IMR-90 (cell line): ENCODE data around the gene LDHA. TPM values are rescaled to one million over a fixed set of nuclear protein-coding genes. Genes with fewer than 3 reads are reported as not detected.

Source experiments
- ATAC-seq: fragments of 200-7000 bp; cut with Tn5 transposase; 2 replicates; pipeline ENCODE4 v1.9.1; 2020; ENCODE audit warnings: low read depth, mild to moderate bottlenecking, moderate library complexity
- BruUV-seq: library from RNA; stranded (reverse); fragments of 400-500 nt; replicated peaks from 2 replicates; lab custom pipeline; 2021; lab: Mats Ljungman, UMichigan
- CTCF ChIA-PET: fragments of 300-600 bp; formaldehyde crosslinking; extraction: SDS; loops from one replicate; lab custom pipeline; 2021; ENCODE audit warnings: antibody characterized with exemption; lab: Yijun Ruan, JAX
- POLR2A ChIA-PET: fragments of 300-600 bp; sonication (Branson Sonifier 250); formaldehyde crosslinking; loops from one replicate; lab custom pipeline; 2022; ENCODE audit warnings: antibody characterized with exemption; ENCODE audit not compliant: unreplicated experiment; lab: Charles Lee
- DNase-seq: peaks from one replicate; pipeline ENCODE4 v3.0.0; 2013
- H2AFZ ChIP-seq: replicated peaks from 2 replicates; pipeline ENCODE3; 2013; ENCODE audit warnings: low read length, mild to moderate bottlenecking; ENCODE audit not compliant: poor library complexity
- H2AK5ac ChIP-seq: 2 replicates; pipeline ENCODE4 v1.6.1; 2013; ENCODE audit warnings: low read depth, low read length, inconsistent platforms
- H2AK9ac ChIP-seq: replicated peaks from 2 replicates; pipeline ENCODE3; 2013; ENCODE audit warnings: mild to moderate bottlenecking, low read depth, low read length, moderate library complexity; ENCODE audit not compliant: poor library complexity
- H2BK120ac ChIP-seq: 2 replicates; pipeline ENCODE4 v1.6.1; 2013; ENCODE audit warnings: low read depth, low read length, inconsistent platforms
- H2BK15ac ChIP-seq: 3 replicates; pipeline ENCODE4 v1.6.1; 2013; ENCODE audit warnings: low read depth, low read length, inconsistent platforms
- H2BK20ac ChIP-seq: 2 replicates; pipeline ENCODE4 v1.6.1; 2013; ENCODE audit warnings: low read depth, mild to moderate bottlenecking, inconsistent platforms, low read length, moderate library complexity
- H2BK5ac ChIP-seq: 2 replicates; pipeline ENCODE4 v1.6.1; 2013; ENCODE audit warnings: mild to moderate bottlenecking, low read depth, low read length, inconsistent platforms; ENCODE audit not compliant: poor library complexity, severe bottlenecking
- H3K14ac ChIP-seq: replicated peaks from 2 replicates; pipeline ENCODE4 v1.6.1; 2013; ENCODE audit warnings: low read depth, low read length, inconsistent platforms
- H3K18ac ChIP-seq: 2 replicates; pipeline ENCODE4 v1.6.1; 2013; ENCODE audit warnings: low read depth, low read length, control low read depth
- H3K23ac ChIP-seq: 2 replicates; pipeline ENCODE4 v1.6.1; 2013; ENCODE audit warnings: low read depth, low read length, inconsistent platforms
- H3K27ac ChIP-seq: 2 replicates; pipeline ENCODE4 v1.5.1; 2013; ENCODE audit warnings: mild to moderate bottlenecking, control low read depth, low read length; ENCODE audit not compliant: insufficient read depth
- H3K27me3 ChIP-seq: 2 replicates; pipeline ENCODE4 v1.6.1; 2013; ENCODE audit warnings: low read length; ENCODE audit not compliant: control insufficient read depth, insufficient read depth
- H3K36me3 ChIP-seq: 2 replicates; pipeline ENCODE4 v1.6.1; 2013; ENCODE audit warnings: low read length, mixed read lengths; ENCODE audit not compliant: control insufficient read depth, insufficient read depth
- H3K4ac ChIP-seq: 2 replicates; pipeline ENCODE4 v1.6.1; 2013; ENCODE audit warnings: low read depth, low read length, inconsistent platforms
- H3K4me1 ChIP-seq: 2 replicates; pipeline ENCODE4 v1.6.1; 2013; ENCODE audit warnings: low read length, mixed read lengths; ENCODE audit not compliant: control insufficient read depth, insufficient read depth
- H3K4me2 ChIP-seq: 2 replicates; pipeline ENCODE4 v1.6.1; 2013; ENCODE audit warnings: low read depth, mild to moderate bottlenecking, control low read depth, low read length, moderate library complexity
- H3K4me3 ChIP-seq: 2 replicates; pipeline ENCODE4 v1.5.1; 2013; ENCODE audit warnings: low read depth, mild to moderate bottlenecking, control low read depth, low read length, moderate library complexity; ENCODE audit not compliant: insufficient read depth
- H3K56ac ChIP-seq: 2 replicates; pipeline ENCODE4 v1.6.1; 2013; ENCODE audit warnings: low read length, inconsistent platforms; ENCODE audit not compliant: insufficient read depth; ENCODE audit errors: extremely low read depth
- H3K79me1 ChIP-seq, 2 experiments: 2 replicates each; pipeline ENCODE4 v1.6.1; 2013; ENCODE audit warnings: low read length in 2 of 2, inconsistent platforms in 1 of 2, low read depth in 1 of 2
- H3K9ac ChIP-seq: 2 replicates; pipeline ENCODE4 v1.6.1; 2013; ENCODE audit warnings: low read depth, low read length, control low read depth
- H3K9me1 ChIP-seq: 2 replicates; pipeline ENCODE4 v1.6.1; 2013; ENCODE audit warnings: low read length, inconsistent platforms; ENCODE audit not compliant: insufficient read depth
- H3K9me3 ChIP-seq: 2 replicates; pipeline ENCODE4 v1.6.1; 2013; ENCODE audit warnings: low read length; ENCODE audit not compliant: control insufficient read depth, insufficient read depth
- H4K20me1 ChIP-seq: 2 replicates; pipeline ENCODE4 v1.6.1; 2013; ENCODE audit warnings: low read length, inconsistent platforms; ENCODE audit not compliant: insufficient read depth
- H4K5ac ChIP-seq: 2 replicates; pipeline ENCODE4 v1.6.1; 2013; ENCODE audit warnings: mild to moderate bottlenecking, low read depth, low read length, control low read depth
- H4K8ac ChIP-seq, 2 experiments: 2 replicates each; pipeline ENCODE4 v1.6.1; 2013; ENCODE audit warnings: low read depth in 2 of 2, low read length in 2 of 2, control low read depth in 1 of 2, inconsistent platforms in 1 of 2
- H4K91ac ChIP-seq: 2 replicates; pipeline ENCODE4 v1.6.1; 2013; ENCODE audit warnings: low read depth, low read length, inconsistent platforms; ENCODE audit not compliant: insufficient read depth
- BHLHE40 ChIP-seq: fragments of 150-350 bp; IDR thresholded peaks from 2 replicates; pipeline ENCODE4 v1.6.1; 2016; ENCODE audit warnings: mild to moderate bottlenecking, low read depth, low read length
- FOS ChIP-seq: fragments of 150-350 bp; IDR thresholded peaks from 2 replicates; pipeline ENCODE4 v1.6.1; 2016; ENCODE audit warnings: low read depth, low read length
- NFE2L2 ChIP-seq: fragments of 150-350 bp; IDR thresholded peaks from 2 replicates; pipeline ENCODE4 v1.6.1; 2016; ENCODE audit warnings: low read depth, mild to moderate bottlenecking, low read length
- RFX5 ChIP-seq: IDR thresholded peaks from 2 replicates; pipeline ENCODE4 v1.8.0; 2012; ENCODE audit warnings: low read depth, mild to moderate bottlenecking, low read length, moderate library complexity
- SMC3 ChIP-seq: fragments of 150-350 bp; IDR thresholded peaks from 2 replicates; pipeline ENCODE4 v1.6.1; 2016; ENCODE audit warnings: low read depth, mild to moderate bottlenecking, antibody characterized with exemption, low read length, moderate library complexity
- WGBS, 2 experiments: methylation state at CpG; one replicate each; pipeline versions ENCODE4 v1.1.5 to v1.1.7; 2013; ENCODE audit warnings: missing lambda C conversion rate in 2 of 2; ENCODE audit not compliant: insufficient read length in 1 of 2; ENCODE audit errors: extremely low coverage in 2 of 2; 5-methylcytosine and 5-hydroxymethylcytosine counted together
- dilution Hi-C: fragments of 300-500 bp; cut with HindIII; formaldehyde crosslinking; loops from one replicate; pipeline ENCODE4 v1.14.3; 2018; ENCODE audit warnings: low sequenced_read_pairs; ENCODE audit not compliant: unreplicated experiment
- in situ Hi-C: fragments of 300-500 bp; cut with MboI; formaldehyde crosslinking; loops from 3 replicates; pipeline ENCODE4 v1.14.3; 2019; ENCODE audit warnings: low sequenced_read_pairs, inconsistent platforms, mixed read lengths
- intact Hi-C: fragments of 100-400 bp; cut with micrococcal nuclease; formaldehyde crosslinking; loops from 2 replicates; pipeline ENCODE4 v1.10.0; 2022
- polyA plus RNA-seq, 3 experiments: library from polyadenylated mRNA; depleted of rRNA; stranded (reverse); fragments of >200 nt; gene quantifications; 2 replicates each; pipeline ENCODE4 v1.2.3, GENCODE V29; 2012; ENCODE audit warnings: low replicate concordance in 1 of 3
- total RNA-seq: library from RNA; depleted of rRNA; stranded (reverse); fragments of >200 nt; gene quantifications from 2 replicates; pipeline ENCODE4 v1.2.3, GENCODE V29; 2012

LDHA gene
- total and polyA plus RNA-seq, 2 of the 4 experiments (the other 2 are of a cell fraction): 1,735 to 1,813 TPM

GRCh38 chr11:18379201-18379600 is 15.2 kb upstream of the LDHA start:
- no peak overlapping the region for H3K27ac ChIP-seq
- H2AK9ac ChIP-seq: no peak overlapping the region
- H3K9me1 ChIP-seq: peaks cover 9% of the 10 kb centered on the region
- H3K18ac ChIP-seq: no peak overlapping the region
- H4K8ac ChIP-seq: no peak overlapping the region
- in situ Hi-C loops (no loop called here), intact Hi-C loops (no loop called here), dilution Hi-C loops (no loop called here)
- TF ChIP-seq RFX5 (no peak), SMC3 (no peak), FOS (no peak), NFE2L2 (no peak), BHLHE40 (no peak)
- H2BK20ac ChIP-seq: no peak overlapping the region
- H4K20me1 ChIP-seq: peaks cover 4% of the 10 kb centered on the region; the same call in 1 of the 2 replicates
- no peak overlapping the region for H3K4ac ChIP-seq
- H3K4me1 ChIP-seq: peaks cover 13% of the 10 kb centered on the region
- no peak overlapping the region for H2AK5ac ChIP-seq
- ChIA-PET POLR2A (no interaction called here), CTCF (interaction anchor here (0.7 kb wide), 1 partner anchor 205 kb away, joined by 3 read pairs; no protein-coding TSS in a partner anchor)
- H2BK120ac ChIP-seq: no peak overlapping the region
- H2AFZ ChIP-seq: no peak overlapping the region
- H3K79me1 ChIP-seq: no peaks in the 10 kb centered on the region
- H4K91ac ChIP-seq: no peak overlapping the region
- H3K56ac ChIP-seq: no peak overlapping the region
- H3K4me2 ChIP-seq: no peak overlapping the region
- H2BK15ac ChIP-seq: no peak overlapping the region
- no peak overlapping the region for H2BK5ac ChIP-seq
- H3K23ac ChIP-seq: no peak overlapping the region
- H3K14ac ChIP-seq: no peak overlapping the region
- no peak for DNase-seq
- H4K5ac ChIP-seq: no peak overlapping the region
- H3K27me3 ChIP-seq: no peaks in the 10 kb centered on the region
- no peak overlapping the region for H3K9ac ChIP-seq
- no peak for ATAC-seq
- BruUV-seq: no TSS peak
- no peak overlapping the region for H3K4me3 ChIP-seq
- 100% methylated on average over 2 of the region's 2 CpGs; no CpG with 5 or more reads in 1 of the 2 experiments for WGBS, 2 experiments
- H3K9me3 ChIP-seq: no peaks in the 10 kb centered on the region
- no peaks in the 10 kb centered on the region for H3K36me3 ChIP-seq
